GM18907 (cell line): ENCODE measurements around the gene CD300LF.

Experiments
- ATAC-seq: cut with Tn5 transposase; IDR thresholded peaks from one replicate; pipeline ENCODE4 v1.9.1; 2021; ENCODE audit warnings: mild to moderate bottlenecking, moderate library complexity; ENCODE audit not compliant: unreplicated experiment

CD300LF gene

GRCh38 chr17:74712756-74713155, at the start of gene CD300LF:
CD300LF (minus strand) TSS chr17:74712923; CDS start chr17:74712866, 57 bp downstream.
- ATAC-seq, result no peak

GRCh38 chr17:74761931-74762330, 49.2 kb upstream of the CD300LF start:
- ATAC-seq, result no peak

GRCh38 chr17:74761419-74761818, 48.7 kb upstream of the CD300LF start:
- no peak for ATAC-seq

- ATAC-seq, result no peak
Observed at GRCh38 chr17:74760404-74761105, 47.8 kb upstream of the CD300LF start.

- no peak for ATAC-seq
Observed at GRCh38 chr17:74759941-74760340, 47.2 kb upstream of the CD300LF start.

- ATAC-seq, result peak; percentile 70
Observed at GRCh38 chr17:74759243-74759801, 46.6 kb upstream of the CD300LF start.

- ATAC-seq, result no peak
Observed at GRCh38 chr17:74758848-74759168, 46.1 kb upstream of the CD300LF start.

GRCh38 chr17:74757931-74758847, 45.5 kb upstream of the CD300LF start:
- ATAC-seq, result no peak

GRCh38 chr17:74757502-74757901, 44.8 kb upstream of the CD300LF start:
- ATAC-seq, result no peak

GRCh38 chr17:74756891-74757290, 44.2 kb upstream of the CD300LF start:
- no peak for ATAC-seq

GRCh38 chr17:74755533-74755932, 42.8 kb upstream of the CD300LF start:
- ATAC-seq, result no peak

GRCh38 chr17:74754832-74755231, 42.1 kb upstream of the CD300LF start:
- ATAC-seq, result no peak

- ATAC-seq, result no peak
Observed at GRCh38 chr17:74752822-74753401, 40.2 kb upstream of the CD300LF start.

GRCh38 chr17:74752415-74752814, 39.7 kb upstream of the CD300LF start:
- ATAC-seq, result no peak

- no peak for ATAC-seq
Observed at GRCh38 chr17:74750327-74751069, 37.8 kb upstream of the CD300LF start.

- ATAC-seq, result no peak
Observed at GRCh38 chr17:74750039-74750326, 37.3 kb upstream of the CD300LF start.

GRCh38 chr17:74749279-74750038, 36.7 kb upstream of the CD300LF start:
- ATAC-seq, result peak; percentile 17

- ATAC-seq, result peak; percentile 84
Observed at GRCh38 chr17:74748529-74749278, 36.0 kb upstream of the CD300LF start, which contains the start of gene NHERF1. NHERF1 (plus strand) TSS chr17:74748628; CDS start chr17:74748847, 219 bp downstream.

GRCh38 chr17:74748279-74748528, 35.5 kb upstream of the CD300LF start:
- no peak for ATAC-seq

- ATAC-seq, result no peak
Observed at GRCh38 chr17:74746922-74747321, 34.2 kb upstream of the CD300LF start.
